ENCODE results near the gene LVRN.

DNA sequence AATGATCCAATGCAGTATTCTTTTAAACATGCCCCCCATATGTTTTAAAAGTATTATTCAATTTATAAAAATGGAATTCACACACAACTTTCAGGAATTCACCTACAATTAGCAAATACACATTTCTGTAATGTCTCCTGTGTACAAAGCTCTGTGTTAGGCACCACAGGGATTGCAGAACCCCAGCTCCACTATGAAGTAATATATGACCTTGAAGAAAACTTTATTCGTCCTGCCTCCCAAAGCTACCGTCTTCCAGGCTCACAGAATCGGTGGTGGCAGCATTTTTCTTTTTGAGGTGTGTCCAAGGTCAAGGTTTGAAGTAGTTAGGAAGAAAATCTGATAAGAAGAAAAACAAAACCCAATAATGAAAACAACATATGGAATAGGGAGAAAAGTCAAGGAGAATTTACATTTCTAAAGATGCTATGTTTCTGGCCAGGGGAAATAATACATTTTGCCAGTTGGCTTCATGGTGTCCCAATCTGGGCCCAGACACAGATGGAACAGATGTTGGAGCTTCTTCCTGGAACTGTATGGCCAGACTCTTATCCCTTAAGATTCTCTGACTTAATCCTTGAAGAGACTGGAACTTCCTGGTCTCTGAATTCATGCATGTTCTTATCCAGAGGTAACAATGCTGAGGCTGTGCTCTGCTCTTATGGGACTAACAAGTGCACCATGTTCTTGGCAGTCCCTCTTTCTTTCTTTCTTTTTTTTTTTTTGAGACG lies 22.0 kb upstream of the LVRN start:
- TF ChIP-seq, protein P1, sequence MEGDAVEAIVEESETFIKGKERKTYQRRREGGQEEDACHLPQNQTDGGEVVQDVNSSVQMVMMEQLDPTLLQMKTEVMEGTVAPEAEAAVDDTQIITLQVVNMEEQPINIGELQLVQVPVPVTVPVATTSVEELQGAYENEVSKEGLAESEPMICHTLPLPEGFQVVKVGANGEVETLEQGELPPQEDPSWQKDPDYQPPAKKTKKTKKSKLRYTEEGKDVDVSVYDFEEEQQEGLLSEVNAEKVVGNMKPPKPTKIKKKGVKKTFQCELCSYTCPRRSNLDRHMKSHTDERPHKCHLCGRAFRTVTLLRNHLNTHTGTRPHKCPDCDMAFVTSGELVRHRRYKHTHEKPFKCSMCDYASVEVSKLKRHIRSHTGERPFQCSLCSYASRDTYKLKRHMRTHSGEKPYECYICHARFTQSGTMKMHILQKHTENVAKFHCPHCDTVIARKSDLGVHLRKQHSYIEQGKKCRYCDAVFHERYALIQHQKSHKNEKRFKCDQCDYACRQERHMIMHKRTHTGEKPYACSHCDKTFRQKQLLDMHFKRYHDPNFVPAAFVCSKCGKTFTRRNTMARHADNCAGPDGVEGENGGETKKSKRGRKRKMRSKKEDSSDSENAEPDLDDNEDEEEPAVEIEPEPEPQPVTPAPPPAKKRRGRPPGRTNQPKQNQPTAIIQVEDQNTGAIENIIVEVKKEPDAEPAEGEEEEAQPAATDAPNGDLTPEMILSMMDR (IDR thresholded peaks at IDR 0.05) = no peak
- TF ChIP-seq POLR2AphosphoS5 (IDR thresholded peaks at IDR 0.05) (no peak), POLR2A (IDR thresholded peaks at IDR 0.05) (no peak), EP300 (IDR thresholded peaks at IDR 0.05) (no peak)

Measured in gastroesophageal sphincter (tissue), 3 donors.